Measurements from ENCODE around the gene RABL2B.
"Not testable (repeated sequence)": the region's sequence is repeated elsewhere in the genome, so short reads cannot be mapped to it uniquely, and the experiment has no call there.

GRCh38 chr22:50777631-50778030, 5.8 kb downstream of the RABL2B start:
- TF ChIP-seq CTCF, POLR2A (IDR thresholded peaks at IDR 0.05): not testable (repeated sequence)

Data from body of pancreas (tissue), 4 donors.